Liver (tissue), 9 donors: ENCODE measurements around the gene PI4K2A. TPM values are rescaled to one million over a fixed set of nuclear protein-coding genes. Genes with fewer than 3 reads are reported as not detected.

Source experiments
- DNase-seq: peaks from one replicate; pipeline ENCODE4 v3.0.0-alpha.2; 2017; ENCODE audit warnings: low spot score
- H3K27ac ChIP-seq, 2 donors: one replicate each; pipeline ENCODE4 v1.7.0; 2013; ENCODE audit warnings: inconsistent platforms in 2 of 2, low read length in 2 of 2, control low read depth in 1 of 2, low read depth in 1 of 2, mild to moderate bottlenecking in 1 of 2
- H3K27me3 ChIP-seq, 4 donors: one replicate each; pipeline versions ENCODE4 v1.6.1 to v1.7.0; 2013; ENCODE audit warnings: low read length in 3 of 4, inconsistent platforms in 1 of 4, mild to moderate bottlenecking in 1 of 4, moderate library complexity in 1 of 4; ENCODE audit not compliant: control insufficient read depth in 4 of 4, insufficient read depth in 4 of 4
- H3K36me3 ChIP-seq, 4 donors: one replicate each; pipeline versions ENCODE4 v1.6.1 to v1.7.0; 2013; ENCODE audit warnings: low read length in 3 of 4, mild to moderate bottlenecking in 3 of 4, low read depth in 1 of 4, moderate library complexity in 1 of 4; ENCODE audit not compliant: control insufficient read depth in 4 of 4, insufficient read depth in 3 of 4
- H3K4me1 ChIP-seq, 4 donors: one replicate each; pipeline versions ENCODE4 v1.6.1 to v1.7.0; 2013; ENCODE audit warnings: low read length in 3 of 4, mild to moderate bottlenecking in 3 of 4, moderate library complexity in 1 of 4; ENCODE audit not compliant: control insufficient read depth in 4 of 4, insufficient read depth in 4 of 4
- H3K4me3 ChIP-seq, 3 donors: one replicate each; pipeline versions ENCODE4 v1.6.1 to v1.7.0; 2013; ENCODE audit warnings: low read length in 3 of 3, control low read depth in 1 of 3, low read depth in 1 of 3, mild to moderate bottlenecking in 1 of 3
- H3K9ac ChIP-seq, 2 donors: one replicate each; pipeline ENCODE4 v1.7.0; 2013; ENCODE audit warnings: low read length in 2 of 2, mild to moderate bottlenecking in 2 of 2, moderate library complexity in 2 of 2, control low read depth in 1 of 2, low read depth in 1 of 2
- H3K9me3 ChIP-seq, 4 donors: one replicate each; pipeline versions ENCODE4 v1.6.1 to v1.7.0; 2013; ENCODE audit warnings: low read length in 3 of 4; ENCODE audit not compliant: control insufficient read depth in 4 of 4
- ATF3 ChIP-seq: IDR thresholded peaks from 2 replicates; pipeline ENCODE4 v1.6.1; 2016; ENCODE audit warnings: antibody characterized with exemption
- CTCF ChIP-seq: fragments of 150-350 bp; IDR thresholded peaks from 2 replicates; pipeline ENCODE4 v1.5.1; 2017; ENCODE audit warnings: improper control_type of control experiment, low read depth, low read length; ENCODE audit not compliant: missing input control
- EGR1 ChIP-seq, 2 donors: IDR thresholded peaks; 2 replicates each; pipeline ENCODE4 v1.6.1; 2016 to 2018; ENCODE audit warnings: antibody characterized with exemption in 2 of 2, low read depth in 2 of 2
- FOXA1 ChIP-seq: IDR thresholded peaks from 2 replicates; pipeline ENCODE4 v1.6.1; 2016; ENCODE audit warnings: antibody characterized with exemption
- FOXA2 ChIP-seq: IDR thresholded peaks from 2 replicates; pipeline ENCODE4 v1.6.1; 2016; ENCODE audit warnings: antibody characterized with exemption
- GABPA ChIP-seq, 2 donors: IDR thresholded peaks in 1 of 2; conservative IDR thresholded peaks in 1 of 2; 2 replicates each; pipeline ENCODE4 v1.6.1; 2016; ENCODE audit warnings: antibody characterized with exemption in 2 of 2, mild to moderate bottlenecking in 1 of 2, moderate library complexity in 1 of 2
- HNF4A ChIP-seq, 2 donors: conservative IDR thresholded peaks; 2 replicates each; pipeline ENCODE4 v1.6.1; 2016; ENCODE audit warnings: antibody characterized with exemption in 2 of 2, mild to moderate bottlenecking in 2 of 2
- HNF4G ChIP-seq: IDR thresholded peaks from 2 replicates; pipeline ENCODE4 v1.6.1; 2016; ENCODE audit warnings: antibody characterized with exemption
- JUND ChIP-seq, 2 donors: IDR thresholded peaks; 2 replicates each; pipeline ENCODE4 v1.6.1; 2016; ENCODE audit warnings: antibody characterized with exemption in 2 of 2
- NR2F2 ChIP-seq: IDR thresholded peaks from 2 replicates; pipeline ENCODE4 v1.6.1; 2016; ENCODE audit warnings: antibody characterized with exemption
- RAD21 ChIP-seq, 2 donors: IDR thresholded peaks; 2 replicates each; pipeline ENCODE4 v1.6.1; 2016; ENCODE audit warnings: antibody characterized with exemption in 2 of 2, mild to moderate bottlenecking in 2 of 2
- RXRA ChIP-seq, 2 donors: IDR thresholded peaks; 2 replicates each; pipeline ENCODE4 v1.6.1; 2017 to 2018; ENCODE audit warnings: antibody characterized with exemption in 2 of 2, mild to moderate bottlenecking in 1 of 2
- SP1 ChIP-seq: IDR thresholded peaks from 2 replicates; pipeline ENCODE4 v1.6.1; 2018; ENCODE audit warnings: antibody characterized with exemption, mild to moderate bottlenecking
- TAF1 ChIP-seq: conservative IDR thresholded peaks from 2 replicates; pipeline ENCODE4 v1.6.1; 2016; ENCODE audit warnings: antibody characterized with exemption, mild to moderate bottlenecking
- YY1 ChIP-seq: IDR thresholded peaks from 2 replicates; pipeline ENCODE4 v1.6.1; 2016; ENCODE audit warnings: antibody characterized with exemption, mild to moderate bottlenecking
- ZBTB33 ChIP-seq: IDR thresholded peaks from 2 replicates; pipeline ENCODE4 v1.6.1; 2016; ENCODE audit warnings: antibody characterized with exemption
- whole genome bisulfite sequencing: extraction: QIAGEN DNeasy Blood & Tissue Kit; methylation state at CpG from one replicate; pipeline ENCODE4 v1.1.7; 2013; 5-methylcytosine and 5-hydroxymethylcytosine counted together
- polyA plus RNA-seq, 2 donors: library from polyadenylated mRNA; stranded (reverse) in 1 of 2; unstranded in 1 of 2; fragments of 200-250 nt in 1 of 2; fragments of >200 nt in 1 of 2; fragmentation: Nextera tagmentation in 1 of 2; extraction: Ambion mirVana in 1 of 2; gene quantifications; one replicate each; pipeline versions ENCODE4 v1.2.1 to v1.2.3, GENCODE V29; 2013 to 2015
- total RNA-seq, 2 donors: library from RNA; depleted of rRNA; stranded (reverse); fragments of >200 nt; gene quantifications; one replicate each; pipeline ENCODE4 v1.2.3, GENCODE V29; 2014
- TF ChIP-seq, protein P1 (sequence below): IDR thresholded peaks from 2 replicates; pipeline ENCODE4 v1.6.1; 2016; ENCODE audit warnings: antibody characterized with exemption, mild to moderate bottlenecking
- TF ChIP-seq, protein P2 (sequence below): IDR thresholded peaks from 2 replicates; pipeline ENCODE4 v1.6.1; 2016; ENCODE audit warnings: antibody characterized with exemption
- donor health status: healthy.
- donor health status: healthy.
- donor health status: healthy.
- donor health status: healthy.
- donor health status: healthy.

The PI4K2A gene
- total and polyA plus RNA-seq, 4 donors, result 4.4 to 17.6 (median 11.2) TPM

- DNase-seq, result peak; percentile 66
- H3K27me3 ChIP-seq, result no peaks in the 10 kb centered on the region
- H3K4me1 ChIP-seq, result peaks cover 4 to 14% (median 10%) of the 10 kb centered on the region in 4 donors
- H3K27ac ChIP-seq, result peak overlapping the region; percentile 55 to 69
- H3K36me3 ChIP-seq, result no peaks in the 10 kb centered on the region
- no peak overlapping the region for H3K4me3 ChIP-seq
- TF ChIP-seq HNF4A (conservative IDR thresholded peaks at IDR 0.05), result peak; percentile 99 to 100
- TF ChIP-seq, protein P1, sequence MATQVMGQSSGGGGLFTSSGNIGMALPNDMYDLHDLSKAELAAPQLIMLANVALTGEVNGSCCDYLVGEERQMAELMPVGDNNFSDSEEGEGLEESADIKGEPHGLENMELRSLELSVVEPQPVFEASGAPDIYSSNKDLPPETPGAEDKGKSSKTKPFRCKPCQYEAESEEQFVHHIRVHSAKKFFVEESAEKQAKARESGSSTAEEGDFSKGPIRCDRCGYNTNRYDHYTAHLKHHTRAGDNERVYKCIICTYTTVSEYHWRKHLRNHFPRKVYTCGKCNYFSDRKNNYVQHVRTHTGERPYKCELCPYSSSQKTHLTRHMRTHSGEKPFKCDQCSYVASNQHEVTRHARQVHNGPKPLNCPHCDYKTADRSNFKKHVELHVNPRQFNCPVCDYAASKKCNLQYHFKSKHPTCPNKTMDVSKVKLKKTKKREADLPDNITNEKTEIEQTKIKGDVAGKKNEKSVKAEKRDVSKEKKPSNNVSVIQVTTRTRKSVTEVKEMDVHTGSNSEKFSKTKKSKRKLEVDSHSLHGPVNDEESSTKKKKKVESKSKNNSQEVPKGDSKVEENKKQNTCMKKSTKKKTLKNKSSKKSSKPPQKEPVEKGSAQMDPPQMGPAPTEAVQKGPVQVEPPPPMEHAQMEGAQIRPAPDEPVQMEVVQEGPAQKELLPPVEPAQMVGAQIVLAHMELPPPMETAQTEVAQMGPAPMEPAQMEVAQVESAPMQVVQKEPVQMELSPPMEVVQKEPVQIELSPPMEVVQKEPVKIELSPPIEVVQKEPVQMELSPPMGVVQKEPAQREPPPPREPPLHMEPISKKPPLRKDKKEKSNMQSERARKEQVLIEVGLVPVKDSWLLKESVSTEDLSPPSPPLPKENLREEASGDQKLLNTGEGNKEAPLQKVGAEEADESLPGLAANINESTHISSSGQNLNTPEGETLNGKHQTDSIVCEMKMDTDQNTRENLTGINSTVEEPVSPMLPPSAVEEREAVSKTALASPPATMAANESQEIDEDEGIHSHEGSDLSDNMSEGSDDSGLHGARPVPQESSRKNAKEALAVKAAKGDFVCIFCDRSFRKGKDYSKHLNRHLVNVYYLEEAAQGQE, result peak; percentile 55
- TF ChIP-seq CTCF, result no peak
- peak; percentile 89 for TF ChIP-seq NR2F2
- TF ChIP-seq EGR1 (IDR thresholded peaks at IDR 0.05; ENCODE audit: low read depth in 2 of 2), result peak in 1 of 2 donors; percentile 50
- TF ChIP-seq ATF3, result no peak
- peak; percentile 40 for TF ChIP-seq ZBTB33
- TF ChIP-seq RXRA (IDR thresholded peaks at IDR 0.05), result peak; percentile 94 to 97
- TF ChIP-seq YY1, result peak; percentile 43
- no peak for TF ChIP-seq FOXA1
- peak; percentile 75 for TF ChIP-seq FOXA2
- TF ChIP-seq JUND (IDR thresholded peaks at IDR 0.05), result peak; percentile 50 to 60
- TF ChIP-seq, protein P2, sequence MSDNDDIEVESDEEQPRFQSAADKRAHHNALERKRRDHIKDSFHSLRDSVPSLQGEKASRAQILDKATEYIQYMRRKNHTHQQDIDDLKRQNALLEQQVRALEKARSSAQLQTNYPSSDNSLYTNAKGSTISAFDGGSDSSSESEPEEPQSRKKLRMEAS, result peak; percentile 95
- TF ChIP-seq TAF1, result no peak
- peak; percentile 92 for TF ChIP-seq SP1
- TF ChIP-seq RAD21 (IDR thresholded peaks at IDR 0.05), result peak in 1 of 2 donors; percentile 50
- TF ChIP-seq GABPA (IDR thresholded peaks at IDR 0.05 in 1 of 2, conservative IDR thresholded peaks at IDR 0.05 in 1 of 2), result no peak
- peak; percentile 98 for TF ChIP-seq HNF4G
- H3K9me3 ChIP-seq, result no peaks in the 10 kb centered on the region
- no peak overlapping the region for H3K9ac ChIP-seq
- WGBS, result 57% methylated on average over 11 of the region's 11 CpGs
These were observed 66.8 kb downstream of the PI4K2A start for GRCh38 chr10:97707134-97707861.
